GM12891 (cell line): Measurements from ENCODE around the gene PTPN14. TPM values are rescaled to one million over a fixed set of nuclear protein-coding genes. Genes with fewer than 3 reads are reported as not detected.
"Not testable (repeated sequence)": the region's sequence is repeated elsewhere in the genome, so short reads cannot be mapped to it uniquely, and the experiment has no call there.

Source experiments
- DNase-seq: peaks from one replicate; pipeline ENCODE4 v3.0.0; 2011; ENCODE audit warnings: low spot score; ENCODE audit not compliant: insufficient read length
- FAIRE-seq: peaks from 2 replicates; lab custom pipeline; 2011; peaks lifted over from hg19 to GRCh38; lab: Jason Lieb, UNC
- PAX5 ChIP-seq: IDR thresholded peaks from 2 replicates; pipeline ENCODE4 v1.6.1; 2011; ENCODE audit warnings: low read length, moderate library complexity, mild to moderate bottlenecking; ENCODE audit not compliant: insufficient read depth, severe bottlenecking
- POLR2A ChIP-seq: IDR thresholded peaks from 2 replicates; pipeline ENCODE4 v1.6.1; 2011; ENCODE audit warnings: low read depth, low read length, control low read depth
- POLR2AphosphoS5 ChIP-seq: IDR thresholded peaks from 2 replicates; pipeline ENCODE4 v1.6.1; 2011; ENCODE audit warnings: low read depth, low read length, control low read depth
- POU2F2 ChIP-seq: IDR thresholded peaks from 2 replicates; pipeline ENCODE4 v1.6.1; 2011; ENCODE audit warnings: low read depth, mild to moderate bottlenecking, control low read depth, low read length, moderate library complexity
- SPI1 ChIP-seq: IDR thresholded peaks from 2 replicates; pipeline ENCODE4 v1.6.1; 2011; ENCODE audit warnings: low read depth, low read length, control low read depth
- TAF1 ChIP-seq: IDR thresholded peaks from 2 replicates; pipeline ENCODE4 v1.6.1; 2011; ENCODE audit warnings: low read depth, low read length, control low read depth
- polyA plus RNA-seq: library from polyadenylated mRNA; unstranded; fragments of >200 nt; gene quantifications from one replicate; pipeline ENCODE4 v1.2.1, GENCODE V29; 2012; ENCODE audit warnings: low read depth, missing spikeins, inconsistent platforms; ENCODE audit not compliant: missing spikeins

Gene PTPN14
- polyA plus RNA-seq = 0.33 TPM

GRCh38 chr1:214551436-214552173, at the start of gene PTPN14:
Gene PTPN14, minus strand, starts transcription at chr1:214551602. Its CDS starts 86,799 bp downstream, at chr1:214464803.
- peak; percentile 52 for DNase-seq
- no peak for FAIRE-seq
- no peak for TF ChIP-seq TAF1
- no peak for TF ChIP-seq POLR2A
- no peak for TF ChIP-seq SPI1
- TF ChIP-seq POU2F2 = no peak
- TF ChIP-seq PAX5 = no peak
- TF ChIP-seq POLR2AphosphoS5 = no peak

GRCh38 chr1:214593158-214593557, 41.8 kb upstream of the PTPN14 start:
- FAIRE-seq = no peak
- DNase-seq = no peak
- no peak for TF ChIP-seq PAX5

DNA sequence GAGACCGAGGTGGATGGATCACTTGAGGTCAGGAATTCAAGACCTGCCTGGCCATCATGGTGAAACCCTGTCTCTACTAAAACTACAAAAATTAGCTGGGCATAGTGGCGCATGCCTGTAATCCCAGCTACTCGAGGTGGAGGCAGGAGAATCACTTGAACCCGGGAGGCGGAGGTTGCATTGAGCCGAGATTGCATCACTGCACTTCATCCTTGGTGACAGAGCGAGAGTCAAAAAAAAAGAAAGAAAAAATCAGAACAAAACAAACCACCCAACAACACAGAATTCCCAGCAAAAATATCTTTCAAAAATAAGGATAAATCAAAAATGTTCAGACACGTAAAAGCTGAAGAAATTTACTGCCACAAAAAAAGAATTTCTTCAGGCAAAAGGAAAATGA, 40.5 kb upstream of the PTPN14 start:
- DNase-seq, FAIRE-seq: not testable (repeated sequence)

GRCh38 chr1:214590696-214591095, 39.3 kb upstream of the PTPN14 start:
- TF ChIP-seq POU2F2 = no peak
- TF ChIP-seq SPI1 = no peak
- no peak for TF ChIP-seq POLR2AphosphoS5
- no peak for TF ChIP-seq PAX5
- no peak for TF ChIP-seq POLR2A
- no peak for TF ChIP-seq TAF1
- no peak for FAIRE-seq

DNA sequence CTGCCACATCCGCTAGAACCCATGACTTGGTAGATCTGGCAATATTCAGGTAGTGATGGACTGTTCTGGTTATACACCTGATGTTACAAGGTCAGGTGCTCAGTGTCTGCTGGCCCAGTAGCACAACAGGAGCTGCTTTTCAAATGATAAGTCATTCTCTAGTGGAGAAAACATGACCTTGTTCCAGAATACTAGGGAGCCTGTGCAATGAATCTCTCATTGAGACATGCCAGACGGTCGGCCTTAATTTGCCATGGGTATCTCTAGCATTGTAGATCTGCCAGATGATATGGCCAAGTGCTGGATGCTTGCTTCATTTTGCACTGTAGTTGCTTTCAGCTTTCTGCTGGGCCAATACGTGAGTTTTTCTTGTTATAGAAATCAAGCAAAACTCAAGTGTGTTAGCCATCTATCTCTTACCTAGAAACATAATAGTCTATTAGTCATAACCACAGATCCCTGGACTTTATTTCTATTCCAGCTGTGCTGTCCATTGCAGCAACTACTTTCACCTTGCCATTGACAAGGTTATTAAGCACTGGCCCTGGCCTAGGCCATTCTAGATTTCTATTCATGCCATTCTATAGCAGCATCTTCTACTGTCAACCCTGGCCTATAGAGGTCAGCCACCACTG, 37.7 kb upstream of the PTPN14 start:
- DNase-seq (no peak), FAIRE-seq (no peak)
- TF ChIP-seq SPI1 (no peak), TAF1 (no peak), PAX5 (no peak), POLR2AphosphoS5 (no peak), POU2F2 (no peak), POLR2A (no peak)

More at GRCh38 chr1:214590696-214591095, 39.3 kb upstream of the PTPN14 start:
- no peak for DNase-seq

DNA sequence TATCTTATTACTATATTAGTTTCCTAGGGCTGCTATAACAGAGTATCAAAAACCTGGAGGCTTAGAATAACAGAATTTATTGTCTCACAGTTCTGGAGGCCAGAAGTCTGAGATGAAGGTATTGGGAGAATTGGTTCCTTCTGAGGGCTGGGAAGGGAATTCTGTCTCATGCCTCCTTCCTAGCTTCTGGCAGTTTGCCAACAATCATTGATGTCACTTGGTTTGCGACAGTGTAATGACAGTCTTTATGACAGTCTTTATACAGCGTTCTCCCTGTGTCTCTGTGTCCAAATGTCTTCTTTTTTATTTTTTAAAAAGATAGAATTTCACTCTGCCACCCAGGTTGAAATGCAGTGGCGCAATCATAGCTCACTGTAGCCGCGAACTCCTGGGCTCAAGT, 35.8 kb upstream of the PTPN14 start:
- TF ChIP-seq SPI1 (no peak), POLR2AphosphoS5 (no peak), PAX5 (no peak), TAF1 (no peak), POLR2A (no peak), POU2F2 (no peak)
- DNase-seq (no peak), FAIRE-seq (no peak)

- no peak for TF ChIP-seq SPI1
- no peak for TF ChIP-seq POLR2A
- TF ChIP-seq PAX5 = no peak
- TF ChIP-seq POLR2AphosphoS5 = no peak
- no peak for TF ChIP-seq TAF1
- no peak for TF ChIP-seq POU2F2
- FAIRE-seq (no peak), DNase-seq (no peak)
Measured at GRCh38 chr1:214586621-214587020, 35.2 kb upstream of the PTPN14 start.

GRCh38 chr1:214584805-214585766, 33.7 kb upstream of the PTPN14 start:
- no peak for DNase-seq
- TF ChIP-seq SPI1 (no peak), POLR2A (no peak), PAX5 (no peak), TAF1 (no peak), POLR2AphosphoS5 (no peak), POU2F2 (no peak)
- FAIRE-seq = no peak

GRCh38 chr1:214583824-214584554, 32.6 kb upstream of the PTPN14 start:
- no peak for FAIRE-seq

More at GRCh38 chr1:214583824-214584554, 32.6 kb upstream of the PTPN14 start:
- DNase-seq = no peak
- TF ChIP-seq PAX5 (no peak), SPI1 (no peak), POLR2A (no peak), POU2F2 (no peak), POLR2AphosphoS5 (no peak), TAF1 (no peak)
